ENCODE data around the gene DAB1. TPM values are rescaled to one million over a fixed set of nuclear protein-coding genes. Genes with fewer than 3 reads are reported as not detected.

DAB1 gene
- total and polyA plus RNA-seq, 2 of the 8 experiments (the other 6 are each of a cell fraction or from before 2014, with no cell fraction given): 4.4 to 11.8 TPM

GRCh38 chr1:57377339-57378139, 46.3 kb downstream of the DAB1 start:
- no peak overlapping the region for H2AK5ac ChIP-seq (ENCODE audit: low read depth, low read length)
- no peak overlapping the region for H2AFZ ChIP-seq (ENCODE audit: low read length)
- no peaks in the 10 kb centered on the region for H3K9me3 ChIP-seq (ENCODE audit: insufficient read depth in 2 of 2, low read depth in 1 of 2, low read length in 1 of 2)
- H2BK120ac ChIP-seq (replicated peaks; ENCODE audit: low read depth, low read length): no peak overlapping the region
- H2BK12ac ChIP-seq (ENCODE audit: low read depth, low read length): no peak overlapping the region
- no peak overlapping the region for H3K18ac ChIP-seq (ENCODE audit: extremely low read depth, low read length)
- H3K79me2 ChIP-seq (ENCODE audit: control insufficient read depth in 1 of 2, insufficient read depth in 2 of 2, low read length in 2 of 2): no peaks in the 10 kb centered on the region
- H3K79me1 ChIP-seq (ENCODE audit: low read depth, low read length): no peaks in the 10 kb centered on the region
- POLR2A ChIA-PET (ENCODE audit: partially characterized antibody): no interaction called here
- no peak overlapping the region for H2BK5ac ChIP-seq (ENCODE audit: low read depth, low read length)
- WGBS, 2 experiments (ENCODE audit: extremely low coverage in 1 of 2, insufficient coverage in 1 of 2, insufficient read length in 1 of 2, insufficient replicate concordance in 2 of 2, low coverage in 1 of 2, low lambda C conversion rate in 2 of 2, missing lambda C conversion rate in 1 of 2): 57% methylated on average over 4 of the region's 4 CpGs; no CpG with 5 or more reads in 1 of the 2 experiments
- no peak overlapping the region for H4K91ac ChIP-seq (replicated peaks; ENCODE audit: insufficient read length, low read length)
- TF ChIP-seq KDM4A (IDR thresholded peaks at IDR 0.05; ENCODE audit: low read depth, low read length, severe bottlenecking) (no peak), RAD21 (IDR thresholded peaks at IDR 0.05 in 1 of 2, conservative IDR thresholded peaks at IDR 0.05 in 1 of 2; ENCODE audit: low read depth in 2 of 2, low read length in 2 of 2) (peak; percentile 46 to 47; a peak in 3 of 4 replicates), CTCF (IDR thresholded peaks at IDR 0.05; ENCODE audit: control extremely low read depth in 1 of 3, insufficient read depth in 1 of 3, low read depth in 1 of 3, low read length in 3 of 3) (peak in 2 of 3 experiments; percentile 30 to 41; a peak in 3 of 4 replicates)
- no peak overlapping the region for H3K14ac ChIP-seq (ENCODE audit: insufficient read length)
- DNase-seq (ENCODE audit: low read depth in 1 of 2, low spot score in 2 of 2) (no peak), FAIRE-seq (no peak)
- H3K4me2 ChIP-seq (ENCODE audit: insufficient read depth in 1 of 2, low read depth in 2 of 2, low read length in 2 of 2): no peak overlapping the region
- H3K4me1 ChIP-seq (replicated peaks in 1 of 4; ENCODE audit: control insufficient read depth in 3 of 4, insufficient read depth in 4 of 4, low read length in 3 of 4): 0 out of 7 replicates have a peak, but pooled peaks cover 0 to 4% (median 0%) of the 10 kb centered on the region in 4 experiments
- no peak overlapping the region for H3K4me3 ChIP-seq (ENCODE audit: extremely low read depth in 1 of 4, insufficient read depth in 2 of 4, low read depth in 3 of 4, low read length in 4 of 4)
- H3K9ac ChIP-seq (replicated peaks in 1 of 4; ENCODE audit: extremely low read depth in 1 of 4, low read depth in 3 of 4, low read length in 3 of 4): no peak overlapping the region
- H4K20me1 ChIP-seq (replicated peaks in 1 of 2; ENCODE audit: control insufficient read depth in 1 of 2, insufficient read depth in 2 of 2, low read length in 2 of 2): no peaks in the 10 kb centered on the region
- H3K27me3 ChIP-seq (replicated peaks in 1 of 4; ENCODE audit: control insufficient read depth in 3 of 4, extremely low read depth in 1 of 4, insufficient read depth in 3 of 4, low read length in 3 of 4): no peaks in the 10 kb centered on the region
- H2BK15ac ChIP-seq (ENCODE audit: low read length): no peak overlapping the region
- H3K36me3 ChIP-seq (ENCODE audit: control insufficient read depth in 2 of 4, insufficient read depth in 4 of 4, low read length in 3 of 4): no peaks in the 10 kb centered on the region
- H3K23ac ChIP-seq (ENCODE audit: insufficient read length): no peak overlapping the region
- no peak overlapping the region for H2BK20ac ChIP-seq (ENCODE audit: low read length)
- no peak overlapping the region for H4K5ac ChIP-seq (ENCODE audit: insufficient read length, low read depth, low read length)
- H3K23me2 ChIP-seq (ENCODE audit: low read depth, low read length): no peaks in the 10 kb centered on the region
- H4K8ac ChIP-seq (ENCODE audit: extremely low read depth, insufficient read depth, low read length): no peak overlapping the region
- no peak overlapping the region for H3K27ac ChIP-seq (ENCODE audit: low read depth, low read length)
- H3K56ac ChIP-seq (replicated peaks; ENCODE audit: insufficient read length, low read depth, low read length): no peak overlapping the region
- H3K4ac ChIP-seq (replicated peaks; ENCODE audit: insufficient read length, low read depth, low read length): no peak overlapping the region
- CTCF ChIA-PET (ENCODE audit: partially characterized antibody): interaction anchor here (0.9 to 3.1 kb wide), 14 partner anchors 8 to 557 kb away, joined by 3 to 9 read pairs (median 4); no protein-coding TSS in a partner anchor

Data from H1 (cell line).